HepG2 (cell line): Measurements from ENCODE around the gene FRMD4A. TPM values are rescaled to one million over a fixed set of nuclear protein-coding genes. Genes with fewer than 3 reads are reported as not detected.

Experiments used
- CCDC6 ChIP-seq: sonication (generic); formaldehyde crosslinking; IDR thresholded peaks from 2 replicates; pipeline ENCODE4 v1.8.1; 2022; ENCODE audit warnings: mild to moderate bottlenecking, missing genetic modification reagents, moderate library complexity
- GATAD2A ChIP-seq: IDR thresholded peaks from 2 replicates; pipeline ENCODE4 v1.6.1; 2016
- HHEX ChIP-seq: IDR thresholded peaks from 2 replicates; pipeline ENCODE4 v1.6.1; 2016; ENCODE audit warnings: control low read depth
- TEAD3 ChIP-seq: optimal IDR thresholded peaks from 2 replicates; pipeline ENCODE3; 2016; ENCODE audit warnings: borderline replicate concordance
- ZNF142 ChIP-seq: sonication (generic); formaldehyde crosslinking; IDR thresholded peaks from 2 replicates; pipeline ENCODE4 v1.4.0; 2020; ENCODE audit warnings: missing genetic modification reagents
- ZNF343 ChIP-seq: sonication (generic); formaldehyde crosslinking; IDR thresholded peaks from 2 replicates; pipeline ENCODE4 v1.4.0; 2020; ENCODE audit warnings: mild to moderate bottlenecking, missing genetic modification reagents
- ZNF431 ChIP-seq: sonication (generic); formaldehyde crosslinking; IDR thresholded peaks from 2 replicates; pipeline ENCODE4 v1.9.0; 2022; ENCODE audit warnings: missing genetic modification reagents, low read depth, mild to moderate bottlenecking, borderline replicate concordance
- ZNF441 ChIP-seq: sonication (generic); formaldehyde crosslinking; IDR thresholded peaks from 2 replicates; pipeline ENCODE4 v1.7.0; 2021; ENCODE audit warnings: missing genetic modification reagents, borderline replicate concordance
- ZNF549 ChIP-seq: sonication (generic); formaldehyde crosslinking; IDR thresholded peaks from 2 replicates; pipeline ENCODE4 v1.5.0; 2020; ENCODE audit warnings: missing genetic modification reagents
- ZNF567 ChIP-seq: sonication (generic); formaldehyde crosslinking; IDR thresholded peaks from 2 replicates; pipeline ENCODE4 v1.8.1; 2023; ENCODE audit warnings: mild to moderate bottlenecking, missing genetic modification reagents, borderline replicate concordance
- ZNF704 ChIP-seq: sonication (generic); formaldehyde crosslinking; IDR thresholded peaks from 2 replicates; pipeline ENCODE4 v1.8.1; 2023; ENCODE audit warnings: mild to moderate bottlenecking, inconsistent platforms, moderate library complexity, missing genetic modification reagents, borderline replicate concordance
- ZNF800 ChIP-seq: sonication (generic); formaldehyde crosslinking; IDR thresholded peaks from 2 replicates; pipeline ENCODE4 v1.4.0; 2020; ENCODE audit warnings: missing genetic modification reagents
- polyA plus RNA-seq, 8 experiments: library from polyadenylated mRNA; depleted of rRNA in 3 of 8; stranded (reverse) in 7 of 8; unstranded in 1 of 8; fragments of >200 nt; fragmentation: Illumina TruSeq in 4 of 8; extraction: Trizol in 4 of 8; gene quantifications; 2 replicates each; pipeline versions ENCODE4 v1.2.1 to v1.2.3, GENCODE V29; 2011 to 2016; ENCODE audit warnings: low read depth in 4 of 8, missing spikeins in 1 of 8, mixed read lengths in 1 of 8; ENCODE audit not compliant: insufficient read depth in 1 of 8
- total RNA-seq, 5 experiments: library from RNA; depleted of rRNA; stranded (reverse); fragments of >200 nt; fragmentation: Illumina TruSeq; extraction: Trizol; gene quantifications; 2 replicates each; pipeline ENCODE4 v1.2.3, GENCODE V29; 2016; ENCODE audit warnings: low read depth in 1 of 5
- TF ChIP-seq, protein P1 (sequence below): sonication (generic); formaldehyde crosslinking; IDR thresholded peaks from 2 replicates; pipeline ENCODE4 v1.4.0; 2020; ENCODE audit warnings: mild to moderate bottlenecking, missing genetic modification reagents

Gene FRMD4A
- total and polyA plus RNA-seq, 2 of the 13 experiments (the other 11 are each of a cell fraction or from before 2014, with no cell fraction given) = 0.09 to 0.26 TPM

GRCh38 chr10:14184841-14185315 lies 145.8 kb downstream of the FRMD4A start (continued):
- TF ChIP-seq, protein P1, sequence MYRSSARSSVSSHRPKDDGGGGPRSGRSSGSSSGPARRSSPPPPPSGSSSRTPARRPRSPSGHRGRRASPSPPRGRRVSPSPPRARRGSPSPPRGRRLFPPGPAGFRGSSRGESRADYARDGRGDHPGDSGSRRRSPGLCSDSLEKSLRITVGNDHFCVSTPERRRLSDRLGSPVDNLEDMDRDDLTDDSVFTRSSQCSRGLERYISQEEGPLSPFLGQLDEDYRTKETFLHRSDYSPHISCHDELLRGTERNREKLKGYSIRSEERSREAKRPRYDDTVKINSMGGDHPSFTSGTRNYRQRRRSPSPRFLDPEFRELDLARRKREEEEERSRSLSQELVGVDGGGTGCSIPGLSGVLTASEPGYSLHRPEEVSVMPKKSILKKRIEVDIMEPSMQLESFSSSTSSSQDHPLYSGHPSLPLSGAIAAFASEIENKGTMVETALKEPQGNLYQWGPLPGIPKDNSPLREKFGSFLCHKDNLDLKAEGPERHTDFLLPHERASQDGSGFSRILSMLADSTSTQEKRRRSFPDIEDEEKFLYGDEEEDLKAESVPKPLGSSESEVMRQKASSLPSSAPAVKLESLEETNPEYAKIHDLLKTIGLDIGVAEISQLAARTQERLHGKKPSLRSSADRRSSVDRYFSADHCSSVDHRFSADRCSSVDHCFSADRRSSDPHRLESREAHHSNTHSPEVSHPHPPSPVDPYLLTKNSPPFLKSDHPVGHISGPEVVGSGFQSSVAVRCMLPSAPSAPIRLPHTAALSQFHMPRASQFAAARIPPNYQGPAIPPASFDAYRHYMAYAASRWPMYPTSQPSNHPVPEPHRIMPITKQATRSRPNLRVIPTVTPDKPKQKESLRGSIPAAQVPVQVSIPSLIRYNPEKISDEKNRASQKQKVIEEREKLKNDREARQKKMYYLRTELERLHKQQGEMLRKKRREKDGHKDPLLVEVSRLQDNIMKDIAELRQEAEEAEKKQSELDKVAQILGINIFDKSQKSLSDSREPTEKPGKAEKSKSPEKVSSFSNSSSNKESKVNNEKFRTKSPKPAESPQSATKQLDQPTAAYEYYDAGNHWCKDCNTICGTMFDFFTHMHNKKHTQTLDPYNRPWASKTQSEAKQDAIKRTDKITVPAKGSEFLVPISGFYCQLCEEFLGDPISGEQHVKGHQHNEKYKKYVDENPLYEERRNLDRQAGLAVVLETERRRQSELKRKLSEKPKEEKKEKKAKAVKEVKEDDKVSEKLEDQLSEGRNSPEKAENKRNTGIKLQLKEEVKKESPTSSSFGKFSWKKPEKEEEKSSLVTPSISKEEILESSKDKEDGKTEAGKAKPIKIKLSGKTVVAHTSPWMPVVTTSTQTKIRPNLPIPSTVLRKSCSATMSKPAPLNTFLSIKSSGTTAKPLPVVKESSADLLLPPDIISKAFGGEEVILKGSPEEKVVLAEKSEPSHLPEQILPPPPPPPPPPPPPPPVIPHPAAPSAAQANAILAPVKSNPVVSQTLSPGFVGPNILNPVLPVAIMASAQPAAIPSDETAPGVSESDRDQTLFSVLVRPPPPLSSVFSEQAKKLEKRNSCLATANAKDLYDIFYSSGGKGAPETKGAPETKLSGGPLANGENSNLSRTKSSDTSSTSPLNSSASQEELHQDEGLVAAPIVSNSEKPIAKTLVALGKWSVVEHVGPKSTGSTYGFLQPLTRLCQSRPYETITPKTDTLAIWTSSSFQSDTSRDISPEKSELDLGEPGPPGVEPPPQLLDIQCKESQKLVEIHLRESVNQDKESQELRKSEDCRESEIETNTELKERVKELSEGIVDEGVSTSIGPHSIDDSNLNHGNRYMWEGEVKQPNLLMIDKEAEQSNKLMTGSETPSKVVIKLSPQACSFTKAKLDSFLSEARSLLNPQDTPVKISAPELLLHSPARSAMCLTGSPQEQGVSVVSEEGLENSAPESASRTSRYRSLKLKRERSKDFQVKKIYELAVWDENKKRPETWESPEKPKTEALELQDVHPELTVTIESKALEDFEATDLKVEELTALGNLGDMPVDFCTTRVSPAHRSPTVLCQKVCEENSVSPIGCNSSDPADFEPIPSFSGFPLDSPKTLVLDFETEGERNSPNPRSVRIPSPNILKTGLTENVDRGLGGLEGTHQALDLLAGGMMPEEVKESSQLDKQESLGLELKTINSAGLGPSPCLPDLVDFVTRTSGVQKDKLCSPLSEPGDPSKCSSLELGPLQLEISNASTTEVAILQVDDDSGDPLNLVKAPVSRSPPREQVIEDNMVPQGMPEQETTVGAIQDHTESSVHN (CRISPR knock-in tag) = no peak
- TF ChIP-seq ZNF549 (CRISPR knock-in tag) = no peak
- no peak for TF ChIP-seq ZNF800
- TF ChIP-seq HHEX = peak; percentile 71
- TF ChIP-seq CCDC6 (CRISPR knock-in tag) = no peak
- no peak for TF ChIP-seq ZNF704 (CRISPR knock-in tag)
- no peak for TF ChIP-seq ZNF343
- no peak for TF ChIP-seq ZNF142
- TF ChIP-seq TEAD3 (CRISPR knock-in tag) = peak; percentile 92
- no peak for TF ChIP-seq ZNF431 (CRISPR knock-in tag)
- TF ChIP-seq ZNF441 = no peak
- no peak for TF ChIP-seq ZNF567
- TF ChIP-seq GATAD2A (CRISPR knock-in tag) = peak; percentile 85
